22Rv1 (cell line): ENCODE results near the gene GUCA2B.

Experiments
- H3K27ac ChIP-seq: fragments of 450-650 bp; 2 replicates; pipeline ENCODE4 v1.5.1; 2017
- CTCF ChIP-seq: fragments of 450-650 bp; IDR thresholded peaks from 2 replicates; pipeline ENCODE4 v1.5.1; 2017; ENCODE audit warnings: mild to moderate bottlenecking
- ZFX ChIP-seq: fragments of 450-650 bp; IDR thresholded peaks from 2 replicates; pipeline ENCODE4 v1.6.1; 2017; ENCODE audit warnings: antibody characterized with exemption, borderline replicate concordance

The GUCA2B gene

DNA sequence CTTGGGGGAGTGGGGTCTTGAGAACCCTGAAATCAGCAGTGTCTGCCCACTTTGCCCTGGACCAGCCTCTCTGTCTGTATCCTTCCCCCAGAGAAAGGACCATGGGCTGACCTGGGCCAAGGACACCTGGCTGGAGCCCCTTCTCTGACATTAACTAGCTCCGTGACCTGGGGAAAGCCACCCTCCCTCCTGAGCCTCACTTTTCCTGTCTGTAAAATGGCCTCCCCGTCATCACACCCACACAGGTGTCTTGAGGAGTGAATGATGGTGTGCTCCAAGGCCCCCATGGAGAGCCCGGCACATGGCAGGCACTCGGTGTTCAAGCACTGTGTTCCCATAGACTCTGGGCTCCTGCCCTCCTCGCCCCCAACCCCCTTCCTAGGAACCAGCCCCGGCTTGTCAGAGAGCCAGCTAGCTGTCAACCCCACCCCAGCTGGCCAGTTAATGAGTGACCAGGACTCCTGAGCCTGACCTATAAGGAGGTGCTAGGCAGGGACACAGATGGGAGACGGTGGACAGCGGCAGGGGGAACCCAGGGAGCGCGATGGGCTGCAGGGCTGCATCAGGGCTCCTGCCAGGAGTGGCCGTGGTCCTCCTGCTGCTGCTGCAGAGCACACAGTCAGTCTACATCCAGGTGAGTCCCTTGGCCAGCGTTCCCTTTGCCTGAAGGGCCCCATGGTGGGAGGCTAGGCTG is at the start of gene GUCA2B:
TSS of gene GUCA2B (plus strand) at position 504 of the 694 bp plus-strand sequence. CDS start at position 545, 41 bp downstream.
- TF ChIP-seq ZFX (no peak), CTCF (no peak)

DNA sequence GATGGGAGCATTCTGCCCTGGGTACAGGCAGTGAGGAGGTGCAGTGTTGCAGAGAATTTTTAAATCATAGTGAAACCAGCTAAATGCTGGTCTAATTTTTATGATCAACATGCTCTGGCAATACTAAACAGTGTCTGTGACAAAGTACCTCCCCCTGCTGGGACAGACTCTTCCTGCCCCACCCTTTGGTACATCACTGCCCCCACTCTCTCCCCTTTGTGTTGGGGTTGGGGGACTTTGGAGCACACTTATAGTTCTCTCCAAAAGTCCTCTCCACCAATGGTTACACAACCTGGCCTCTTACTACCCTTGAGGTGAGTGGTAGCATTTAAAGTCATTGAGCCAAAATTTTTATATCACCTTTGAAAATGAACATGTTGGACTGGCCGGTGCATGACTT is 48.2 kb upstream of the GUCA2B start:
- TF ChIP-seq CTCF (no peak), ZFX (no peak)
- no peak overlapping the region for H3K27ac ChIP-seq

More for the DNA sequence above, at the start of gene GUCA2B:
- H3K27ac ChIP-seq = no peak within 1 kb of the TSS

DNA sequence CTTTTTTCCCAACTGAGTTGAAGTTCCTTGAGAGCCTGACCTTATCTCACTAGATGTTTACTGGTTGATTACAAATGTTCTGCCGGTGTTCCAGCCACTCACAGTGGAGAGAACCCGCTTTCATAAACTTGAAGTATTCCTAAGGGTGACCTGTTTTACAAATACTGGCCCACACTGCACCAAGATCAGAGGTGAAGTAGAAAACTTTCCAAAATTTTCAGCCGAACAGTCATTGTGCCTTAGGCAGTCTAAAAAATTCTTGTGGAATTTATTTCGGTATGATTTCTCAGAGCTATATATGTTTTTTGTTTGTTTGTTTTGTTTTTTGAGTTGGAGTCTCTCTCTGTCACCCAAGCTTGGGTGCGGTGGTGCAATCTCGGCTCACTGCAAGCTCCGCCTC is 44.9 kb upstream of the GUCA2B start:
- no peak overlapping the region for H3K27ac ChIP-seq
- TF ChIP-seq CTCF = no peak
- no peak for TF ChIP-seq ZFX

- no peak overlapping the region for H3K27ac ChIP-seq
- TF ChIP-seq ZFX = no peak
- TF ChIP-seq CTCF = no peak
These were observed 43.6 kb upstream of the GUCA2B start for GRCh38 chr1:42109600-42109999.

GRCh38 chr1:42114229-42114628 is 39.0 kb upstream of the GUCA2B start:
- no peak overlapping the region for H3K27ac ChIP-seq
- no peak for TF ChIP-seq CTCF
- no peak for TF ChIP-seq ZFX

DNA sequence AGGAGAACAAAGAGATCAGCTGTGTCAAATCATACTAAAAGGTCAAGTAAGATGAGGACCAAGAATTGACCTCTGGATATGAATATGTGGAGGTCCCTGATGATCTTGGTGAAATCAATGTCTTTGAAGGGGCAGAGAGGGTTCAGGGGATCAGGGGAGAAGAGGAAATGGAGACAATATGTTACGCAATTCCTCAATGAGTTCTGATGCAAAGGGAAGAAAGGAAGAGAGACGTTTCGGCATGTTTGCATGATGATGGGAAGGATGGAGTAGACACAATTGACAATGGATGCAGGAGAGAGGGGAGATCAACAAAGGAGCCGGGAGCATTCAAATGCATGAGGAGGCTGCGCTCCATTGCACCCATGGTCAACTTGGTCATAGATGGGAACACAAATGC is 36.0 kb upstream of the GUCA2B start:
- TF ChIP-seq CTCF (no peak), ZFX (no peak)
- no peak overlapping the region for H3K27ac ChIP-seq

DNA sequence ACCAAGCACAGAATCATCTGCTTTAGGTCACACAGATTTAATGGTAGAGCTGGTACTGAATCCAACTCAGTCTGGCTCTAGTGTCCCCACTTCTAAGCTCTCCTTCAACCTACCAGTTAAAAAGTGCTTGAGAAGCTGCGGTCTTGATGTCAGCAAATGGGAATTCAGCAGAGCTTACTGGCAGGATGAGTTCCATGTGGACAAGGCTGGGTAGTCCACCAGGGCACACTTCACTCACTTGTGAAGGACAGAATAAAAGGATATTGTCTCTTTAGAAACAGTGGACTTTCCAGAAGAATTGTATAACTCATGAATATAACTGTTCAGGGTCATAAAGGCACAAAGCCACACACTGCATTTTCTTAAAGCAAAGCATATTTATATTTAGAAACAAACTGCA is 35.1 kb upstream of the GUCA2B start:
- TF ChIP-seq ZFX (no peak), CTCF (no peak)
- no peak overlapping the region for H3K27ac ChIP-seq
